Mesenchymal stem cell (in vitro differentiated cells and primary cell): ENCODE measurements around the gene BCL2L1.
"Not testable (repeated sequence)": the region's sequence is repeated elsewhere in the genome, so short reads cannot be mapped to it uniquely, and the experiment has no call there.

Source experiments
- DNase-seq: peaks from one replicate; pipeline ENCODE4 v3.0.0-alpha.2; 2013
- H2AFZ ChIP-seq: one replicate; pipeline ENCODE4 v1.6.1; 2013; ENCODE audit warnings: low read depth, mild to moderate bottlenecking, control low read depth, inconsistent platforms, low read length, moderate library complexity
- H2AK5ac ChIP-seq: 2 replicates; pipeline ENCODE4 v1.6.1; 2013; ENCODE audit warnings: low read length, moderate library complexity, mild to moderate bottlenecking, inconsistent platforms; ENCODE audit not compliant: severe bottlenecking
- H2BK120ac ChIP-seq: one replicate; pipeline ENCODE4 v1.6.1; 2013; ENCODE audit warnings: low read depth, mild to moderate bottlenecking, inconsistent platforms, low read length, moderate library complexity
- H2BK12ac ChIP-seq, 2 experiments: one replicate each; pipeline ENCODE4 v1.6.1; 2013; ENCODE audit warnings: inconsistent platforms in 2 of 2, low read length in 2 of 2, mild to moderate bottlenecking in 2 of 2, moderate library complexity in 2 of 2, control low read depth in 1 of 2
- H2BK15ac ChIP-seq: one replicate; pipeline ENCODE4 v1.6.1; 2013; ENCODE audit warnings: mild to moderate bottlenecking, low read depth, inconsistent platforms; ENCODE audit not compliant: poor library complexity, severe bottlenecking
- H2BK5ac ChIP-seq: 2 replicates; pipeline ENCODE4 v1.6.1; 2013; ENCODE audit warnings: low read depth, mild to moderate bottlenecking, low read length, control low read depth, inconsistent platforms; ENCODE audit not compliant: poor library complexity, severe bottlenecking
- H3K14ac ChIP-seq, 2 experiments: one replicate each; pipeline ENCODE4 v1.6.1; 2013; ENCODE audit warnings: inconsistent platforms in 2 of 2, low read length in 2 of 2, control low read depth in 1 of 2, mild to moderate bottlenecking in 1 of 2, moderate library complexity in 1 of 2
- H3K18ac ChIP-seq, 2 experiments: one replicate each; pipeline ENCODE4 v1.6.1; 2013; ENCODE audit warnings: inconsistent platforms in 2 of 2, low read length in 2 of 2, control low read depth in 1 of 2, low read depth in 1 of 2, mild to moderate bottlenecking in 1 of 2
- H3K23ac ChIP-seq, 2 experiments: one replicate each; pipeline ENCODE4 v1.6.1; 2013; ENCODE audit warnings: inconsistent platforms in 2 of 2, low read length in 2 of 2, mild to moderate bottlenecking in 2 of 2, moderate library complexity in 2 of 2, control low read depth in 1 of 2
- H3K27ac ChIP-seq: 2 replicates; pipeline ENCODE4 v1.5.1; 2013; ENCODE audit warnings: mild to moderate bottlenecking, moderate library complexity, low read length, control low read depth, inconsistent platforms; ENCODE audit not compliant: poor library complexity, severe bottlenecking
- H3K27me3 ChIP-seq, 2 experiments: 2 replicates each; pipeline versions ENCODE4 v1.6.1 to v1.7.0; 2013; ENCODE audit warnings: low read length in 2 of 2, mild to moderate bottlenecking in 2 of 2, moderate library complexity in 2 of 2, control low read depth in 1 of 2, inconsistent platforms in 1 of 2; ENCODE audit not compliant: control insufficient read depth in 1 of 2, insufficient read depth in 1 of 2
- H3K36me3 ChIP-seq, 2 experiments: 2 replicates each; pipeline versions ENCODE4 v1.6.1 to v1.7.0; 2013; ENCODE audit warnings: low read length in 2 of 2, control low read depth in 1 of 2, inconsistent platforms in 1 of 2, low read depth in 1 of 2, mild to moderate bottlenecking in 1 of 2; ENCODE audit not compliant: insufficient read depth in 2 of 2, control insufficient read depth in 1 of 2
- H3K4ac ChIP-seq, 2 experiments: one replicate each; pipeline ENCODE4 v1.6.1; 2013; ENCODE audit warnings: inconsistent platforms in 2 of 2, low read length in 2 of 2, mild to moderate bottlenecking in 2 of 2, moderate library complexity in 2 of 2, control low read depth in 1 of 2, low read depth in 1 of 2
- H3K4me1 ChIP-seq: 2 replicates; pipeline ENCODE4 v1.6.1; 2013; ENCODE audit warnings: low read depth, low read length, control low read depth; ENCODE audit not compliant: control insufficient read depth, insufficient read depth
- H3K4me2 ChIP-seq: 2 replicates; pipeline ENCODE4 v1.6.1; 2013; ENCODE audit warnings: low read length, mild to moderate bottlenecking, inconsistent platforms; ENCODE audit not compliant: poor library complexity, severe bottlenecking
- H3K4me3 ChIP-seq, 2 experiments: 2 replicates each; pipeline versions ENCODE4 v1.5.1 to v1.7.0; 2013; ENCODE audit warnings: low read length in 2 of 2, mild to moderate bottlenecking in 2 of 2, control low read depth in 1 of 2, low read depth in 1 of 2; ENCODE audit not compliant: insufficient read depth in 1 of 2
- H3K79me1 ChIP-seq: replicated peaks from 2 replicates; pipeline ENCODE4 v1.6.1; 2013; ENCODE audit warnings: mild to moderate bottlenecking, control low read depth, low read length, inconsistent platforms; ENCODE audit not compliant: poor library complexity, severe bottlenecking
- H3K9ac ChIP-seq: 2 replicates; pipeline ENCODE4 v1.7.0; 2013; ENCODE audit warnings: mild to moderate bottlenecking, low read length, moderate library complexity
- H3K9me3 ChIP-seq: 2 replicates; pipeline ENCODE4 v1.7.0; 2013; ENCODE audit warnings: mild to moderate bottlenecking, low read length; ENCODE audit not compliant: control insufficient read depth
- H4K8ac ChIP-seq: one replicate; pipeline ENCODE4 v1.6.1; 2013; ENCODE audit warnings: inconsistent platforms, mild to moderate bottlenecking, low read length, moderate library complexity
- H4K91ac ChIP-seq: one replicate; pipeline ENCODE4 v1.6.1; 2013; ENCODE audit warnings: mild to moderate bottlenecking, low read length, inconsistent platforms
- WGBS: methylation state at CpG from one replicate; pipeline ENCODE4 v1.1.7; 2013; ENCODE audit warnings: mixed read lengths; 5-methylcytosine and 5-hydroxymethylcytosine counted together

BCL2L1 gene

GRCh38 chr20:31648104-31648503, 74.6 kb downstream of the BCL2L1 start:
- not testable (repeated sequence) for H3K27ac ChIP-seq, H2BK120ac ChIP-seq, H4K8ac ChIP-seq, H3K79me1 ChIP-seq, H3K14ac ChIP-seq, H3K4me3 ChIP-seq, H2BK12ac ChIP-seq, H2AK5ac ChIP-seq, H3K4ac ChIP-seq, H3K4me2 ChIP-seq, DNase-seq, H2BK15ac ChIP-seq, H2BK5ac ChIP-seq, H3K9me3 ChIP-seq, H2AFZ ChIP-seq, H3K23ac ChIP-seq, H3K36me3 ChIP-seq, H3K18ac ChIP-seq, H3K9ac ChIP-seq, H3K4me1 ChIP-seq, H4K91ac ChIP-seq
- peaks cover 0 to 11% of the 10 kb centered on the region in 2 experiments for H3K27me3 ChIP-seq
- WGBS = 91% methylated on average over 3 of the region's 3 CpGs

- Histone ChIP-seq H4K91ac (no peak overlapping the region), H2AK5ac (no peak overlapping the region), H2BK120ac (no peak overlapping the region), H4K8ac (no peak overlapping the region), H3K36me3 (no peaks in the 10 kb centered on the region), H3K23ac (no peak overlapping the region), H3K4me3 (no peak overlapping the region), H3K4me1 (no peaks in the 10 kb centered on the region), H2BK5ac (no peak overlapping the region), H3K27me3 (peaks cover 7 to 21% of the 10 kb centered on the region in 2 experiments), H3K9me3 (no peaks in the 10 kb centered on the region), H2BK15ac (no peak overlapping the region), H3K14ac (no peak overlapping the region), H2AFZ (no peak overlapping the region), H3K79me1 (no peaks in the 10 kb centered on the region), H3K4ac (no peak overlapping the region), H3K18ac (no peak overlapping the region), H3K9ac (no peak overlapping the region), H3K27ac (no peak overlapping the region), H3K4me2 (no peak overlapping the region), H2BK12ac (no peak overlapping the region)
- DNase-seq = no peak
- WGBS = 87% methylated on average over 8 of the region's 8 CpGs
These were observed 78.0 kb downstream of the BCL2L1 start for GRCh38 chr20:31644701-31645100.

- no peak overlapping the region for H3K14ac ChIP-seq
- H3K79me1 ChIP-seq = no peaks in the 10 kb centered on the region
- no peak overlapping the region for H3K4ac ChIP-seq
- no peak overlapping the region for H4K91ac ChIP-seq
- no peak overlapping the region for H3K4me2 ChIP-seq
- no peak overlapping the region for H4K8ac ChIP-seq
- H3K27me3 ChIP-seq = peaks cover 13 to 29% of the 10 kb centered on the region in 2 experiments
- H2AFZ ChIP-seq = no peak overlapping the region
- WGBS = 91% methylated on average over 4 of the region's 4 CpGs
- no peaks in the 10 kb centered on the region for H3K9me3 ChIP-seq
- no peak overlapping the region for H2BK15ac ChIP-seq
- no peak overlapping the region for H2AK5ac ChIP-seq
- no peak overlapping the region for H3K9ac ChIP-seq
- no peak overlapping the region for H3K4me3 ChIP-seq
- H2BK120ac ChIP-seq = no peak overlapping the region
- H3K27ac ChIP-seq = no peak overlapping the region
- H2BK12ac ChIP-seq = no peak overlapping the region
- no peak overlapping the region for H2BK5ac ChIP-seq
- H3K4me1 ChIP-seq = no peaks in the 10 kb centered on the region
- no peak overlapping the region for H3K23ac ChIP-seq
- no peaks in the 10 kb centered on the region for H3K36me3 ChIP-seq
- no peak overlapping the region for H3K18ac ChIP-seq
- no peak for DNase-seq
These were observed 79.1 kb downstream of the BCL2L1 start for GRCh38 chr20:31643522-31643921.

- Histone ChIP-seq H3K18ac (no peak overlapping the region), H3K4me2 (no peak overlapping the region), H3K23ac (no peak overlapping the region), H3K36me3 (peaks cover 0 to under 1% of the 10 kb centered on the region in 2 experiments), H2BK5ac (no peak overlapping the region), H3K27me3 (peaks cover 13 to 36% of the 10 kb centered on the region in 2 experiments), H3K9ac (no peak overlapping the region), H4K8ac (no peak overlapping the region), H4K91ac (no peak overlapping the region), H3K4ac (no peak overlapping the region), H3K4me1 (no peaks in the 10 kb centered on the region), H2BK15ac (no peak overlapping the region), H3K9me3 (no peaks in the 10 kb centered on the region), H2AK5ac (no peak overlapping the region), H3K4me3 (no peak overlapping the region), H2AFZ (no peak overlapping the region), H2BK120ac (no peak overlapping the region), H3K14ac (no peak overlapping the region), H3K79me1 (no peaks in the 10 kb centered on the region), H2BK12ac (no peak overlapping the region), H3K27ac (no peak overlapping the region)
- no peak for DNase-seq
- 86% methylated on average over 1 of the region's 1 CpG for WGBS
These were observed 79.8 kb downstream of the BCL2L1 start for GRCh38 chr20:31642837-31643236.
